Measurements from ENCODE around the gene RBCK1. TPM values are rescaled to one million over a fixed set of nuclear protein-coding genes. Genes with fewer than 3 reads are reported as not detected.

Gene RBCK1
- total and polyA plus RNA-seq, 2 experiments from 2014 or later = 72.3 to 129 TPM

- Histone ChIP-seq H3K9me3 (ENCODE audit: low read depth) (no peaks in the 10 kb centered on the region), H3F3A (ENCODE audit: insufficient read depth) (0 out of 2 replicates have a peak, but pooled peaks cover 7% of the 10 kb centered on the region), H3K4me3 (no peak overlapping the region), H3K9me2 (ENCODE audit: insufficient read depth) (no peaks in the 10 kb centered on the region), H3K27me3 (replicated peaks; ENCODE audit: insufficient read depth) (no peaks in the 10 kb centered on the region), H3K4me2 (ENCODE audit: unreplicated experiment) (no peak overlapping the region), H3K4me1 (ENCODE audit: insufficient read depth) (peaks cover 12% of the 10 kb centered on the region), H3K36me3 (ENCODE audit: low read depth) (0 out of 2 replicates have a peak, but pooled peaks cover 4% of the 10 kb centered on the region), H3K9ac (no peak overlapping the region), H3K79me2 (ENCODE audit: insufficient read depth) (peaks cover 72% of the 10 kb centered on the region), H2AFZ (no peak overlapping the region), H4K20me1 (ENCODE audit: insufficient read depth) (0 out of 2 replicates have a peak, but pooled peaks cover 5% of the 10 kb centered on the region), H3K27ac (no peak overlapping the region)
- DNase-seq = no peak
- 70 to 74% methylated on average over 2 of the region's 2 CpGs for WGBS, 2 experiments (ENCODE audit: low coverage in 1 of 2, low lambda C conversion rate in 2 of 2, missing lambda C conversion rate in 2 of 2)
- in situ Hi-C loops (cut with MboI) = no loop called here
- TF ChIP-seq EZH2phosphoT487 (IDR thresholded peaks at IDR 0.05; ENCODE audit: insufficient read depth, low read depth) = no peak
- no peak for TF ChIP-seq EZH2 (IDR thresholded peaks at IDR 0.05; ENCODE audit: insufficient read depth, poor library complexity, severe bottlenecking)
Observed at GRCh38 chr20:414161-414560, 6.1 kb downstream of the RBCK1 start.

- Histone ChIP-seq H3K79me2 (ENCODE audit: insufficient read depth) (peaks cover 55% of the 10 kb centered on the region), H2AFZ (no peak overlapping the region), H3K9me2 (ENCODE audit: insufficient read depth) (no peaks in the 10 kb centered on the region), H3K4me3 (no peak overlapping the region), H4K20me1 (ENCODE audit: insufficient read depth) (0 out of 2 replicates have a peak, but pooled peaks cover 5% of the 10 kb centered on the region), H3K9ac (no peak overlapping the region), H3K27me3 (replicated peaks; ENCODE audit: insufficient read depth) (no peaks in the 10 kb centered on the region), H3K9me3 (ENCODE audit: low read depth) (no peaks in the 10 kb centered on the region), H3F3A (ENCODE audit: insufficient read depth) (0 out of 2 replicates have a peak, but pooled peaks cover under 1% of the 10 kb centered on the region), H3K4me1 (ENCODE audit: insufficient read depth) (no peaks in the 10 kb centered on the region), H3K27ac (no peak overlapping the region), H3K4me2 (ENCODE audit: unreplicated experiment) (no peak overlapping the region), H3K36me3 (ENCODE audit: low read depth) (peaks cover 3% of the 10 kb centered on the region; the same call in 1 of the 2 replicates)
- DNase-seq = no peak
- WGBS, 2 experiments (ENCODE audit: low coverage in 1 of 2, low lambda C conversion rate in 2 of 2, missing lambda C conversion rate in 2 of 2) = 83 to 86% methylated on average over 12 to 13 of the region's 13 CpGs
- in situ Hi-C loops (cut with MboI) = no loop called here
- no peak for TF ChIP-seq EZH2phosphoT487 (IDR thresholded peaks at IDR 0.05; ENCODE audit: insufficient read depth, low read depth)
- TF ChIP-seq EZH2 (IDR thresholded peaks at IDR 0.05; ENCODE audit: insufficient read depth, poor library complexity, severe bottlenecking) = no peak
Observed at GRCh38 chr20:415820-416322, 7.8 kb downstream of the RBCK1 start.

GRCh38 chr20:416950-417800 lies 9.1 kb downstream of the RBCK1 start:
- no peak overlapping the region for H2AFZ ChIP-seq
- 82 to 83% methylated on average over 13 of the region's 13 CpGs for WGBS, 2 experiments (ENCODE audit: low coverage in 1 of 2, low lambda C conversion rate in 2 of 2, missing lambda C conversion rate in 2 of 2)
- in situ Hi-C loops (cut with MboI) = no loop called here
- no peaks in the 10 kb centered on the region for H3K9me3 ChIP-seq (ENCODE audit: low read depth)
- no peak overlapping the region for H3K9ac ChIP-seq
- H3K36me3 ChIP-seq (ENCODE audit: low read depth) = no peaks in the 10 kb centered on the region; the same call in 1 of the 2 replicates
- H3K4me2 ChIP-seq (ENCODE audit: unreplicated experiment) = no peak overlapping the region
- 0 out of 2 replicates have a peak, but pooled peaks cover 5% of the 10 kb centered on the region for H4K20me1 ChIP-seq (ENCODE audit: insufficient read depth)
- H3K9me2 ChIP-seq (ENCODE audit: insufficient read depth) = no peaks in the 10 kb centered on the region
- H3K4me3 ChIP-seq = no peak overlapping the region
- no peaks in the 10 kb centered on the region for H3K4me1 ChIP-seq (ENCODE audit: insufficient read depth)
- no peak overlapping the region for H3K27ac ChIP-seq
- DNase-seq = no peak
- TF ChIP-seq EZH2 (IDR thresholded peaks at IDR 0.05; ENCODE audit: insufficient read depth, poor library complexity, severe bottlenecking) = no peak
- no peak for TF ChIP-seq EZH2phosphoT487 (IDR thresholded peaks at IDR 0.05; ENCODE audit: insufficient read depth, low read depth)
- H3K79me2 ChIP-seq (ENCODE audit: insufficient read depth) = peaks cover 42% of the 10 kb centered on the region
- no peaks in the 10 kb centered on the region for H3F3A ChIP-seq (ENCODE audit: insufficient read depth)
- no peaks in the 10 kb centered on the region for H3K27me3 ChIP-seq (replicated peaks; ENCODE audit: insufficient read depth)

- DNase-seq = no peak
- no peak overlapping the region for H3K9ac ChIP-seq
Observed at GRCh38 chr20:417801-418342, 9.8 kb downstream of the RBCK1 start.

More at GRCh38 chr20:417801-418342, 9.8 kb downstream of the RBCK1 start:
- WGBS, 2 experiments (ENCODE audit: low coverage in 1 of 2, low lambda C conversion rate in 2 of 2, missing lambda C conversion rate in 2 of 2) = 91 to 94% methylated on average over 12 of the region's 12 CpGs
- no peaks in the 10 kb centered on the region for H3K4me1 ChIP-seq (ENCODE audit: insufficient read depth)
- H3K27ac ChIP-seq = no peak overlapping the region
- no peak overlapping the region for H3K4me3 ChIP-seq
- no peak for TF ChIP-seq EZH2 (IDR thresholded peaks at IDR 0.05; ENCODE audit: insufficient read depth, poor library complexity, severe bottlenecking)
- no peak for TF ChIP-seq EZH2phosphoT487 (IDR thresholded peaks at IDR 0.05; ENCODE audit: insufficient read depth, low read depth)
- H2AFZ ChIP-seq = no peak overlapping the region
- H3K36me3 ChIP-seq (ENCODE audit: low read depth) = peaks cover 6% of the 10 kb centered on the region; the same call in 1 of the 2 replicates
- in situ Hi-C loops (cut with MboI) = no loop called here
- H3F3A ChIP-seq (ENCODE audit: insufficient read depth) = no peaks in the 10 kb centered on the region
- 0 out of 2 replicates have a peak, but pooled peaks cover 5% of the 10 kb centered on the region for H4K20me1 ChIP-seq (ENCODE audit: insufficient read depth)
- no peaks in the 10 kb centered on the region for H3K9me2 ChIP-seq (ENCODE audit: insufficient read depth)
- H3K79me2 ChIP-seq (ENCODE audit: insufficient read depth) = peaks cover 35% of the 10 kb centered on the region
- no peak overlapping the region for H3K4me2 ChIP-seq (ENCODE audit: unreplicated experiment)
- no peaks in the 10 kb centered on the region for H3K9me3 ChIP-seq (ENCODE audit: low read depth)
- no peaks in the 10 kb centered on the region for H3K27me3 ChIP-seq (replicated peaks; ENCODE audit: insufficient read depth)

Data from GM23248 (cell line).